HepG2 (cell line): ENCODE measurements around the gene C17orf75. TPM values are rescaled to one million over a fixed set of nuclear protein-coding genes. Genes with fewer than 3 reads are reported as not detected.

ENCODE experiments used
- BRCA1 ChIP-seq: sonication (generic); formaldehyde crosslinking; IDR thresholded peaks from 2 replicates; pipeline ENCODE4 v1.4.0; 2020; ENCODE audit warnings: missing genetic modification reagents
- CHCHD3 ChIP-seq: sonication (generic); formaldehyde crosslinking; IDR thresholded peaks from 2 replicates; pipeline ENCODE4 v1.8.0; 2022; ENCODE audit warnings: mild to moderate bottlenecking, missing genetic modification reagents, moderate library complexity
- EP300 ChIP-seq, 3 experiments: sonication (generic) in 1 of 3; formaldehyde crosslinking in 1 of 3; IDR thresholded peaks; 2 replicates each; pipeline versions ENCODE4 v1.5.1 to v1.6.1; 2011 to 2020; ENCODE audit warnings: low read depth in 2 of 3, low read length in 2 of 3, borderline replicate concordance in 1 of 3, improper control_type of control experiment in 1 of 3, mild to moderate bottlenecking in 1 of 3, missing genetic modification reagents in 1 of 3, moderate library complexity in 1 of 3
- ESRRA ChIP-seq: sonication (generic); formaldehyde crosslinking; IDR thresholded peaks from 2 replicates; pipeline ENCODE4 v1.5.1; 2020; ENCODE audit warnings: mild to moderate bottlenecking, low read depth, missing genetic modification reagents
- ETV5 ChIP-seq: IDR thresholded peaks from 2 replicates; pipeline ENCODE4 v1.6.1; 2018; ENCODE audit warnings: missing biosample characterization, missing genetic modification reagents, inconsistent platforms, borderline replicate concordance
- FOXK2 ChIP-seq: fragments of 450-650 bp; IDR thresholded peaks from 2 replicates; pipeline ENCODE4 v1.6.1; 2016
- HOXA5 ChIP-seq: sonication (generic); formaldehyde crosslinking; IDR thresholded peaks from 2 replicates; pipeline ENCODE4 v1.4.0; 2020; ENCODE audit warnings: missing genetic modification reagents
- KDM1A ChIP-seq: IDR thresholded peaks from 2 replicates; pipeline ENCODE4 v1.6.1; 2016; ENCODE audit warnings: missing compliant biosample characterization
- KDM2A ChIP-seq: sonication (generic); formaldehyde crosslinking; IDR thresholded peaks from 2 replicates; pipeline ENCODE4 v1.4.0; 2020; ENCODE audit warnings: low read depth, missing genetic modification reagents, borderline replicate concordance
- MTA1 ChIP-seq: sonication (generic); formaldehyde crosslinking; IDR thresholded peaks from 2 replicates; pipeline ENCODE4 v1.4.0; 2020; ENCODE audit warnings: missing genetic modification reagents, mild to moderate bottlenecking, borderline replicate concordance
- NFE2 ChIP-seq: sonication (generic); formaldehyde crosslinking; IDR thresholded peaks from 2 replicates; pipeline ENCODE4 v1.4.0; 2020; ENCODE audit warnings: missing genetic modification reagents
- NRL ChIP-seq: sonication (generic); formaldehyde crosslinking; IDR thresholded peaks from 2 replicates; pipeline ENCODE4 v1.5.0; 2020; ENCODE audit warnings: missing genetic modification reagents, mild to moderate bottlenecking, moderate library complexity, borderline replicate concordance
- POLR2A ChIP-seq, 2 experiments: IDR thresholded peaks; 2 replicates each; pipeline ENCODE4 v1.6.1; 2011; ENCODE audit warnings: low read depth in 2 of 2, low read length in 2 of 2, mild to moderate bottlenecking in 1 of 2, moderate library complexity in 1 of 2; ENCODE audit not compliant: insufficient read depth in 1 of 2
- SIN3A ChIP-seq: IDR thresholded peaks from 2 replicates; pipeline ENCODE4 v1.6.1; 2011; ENCODE audit warnings: low read depth, mild to moderate bottlenecking, control low read depth, low read length, borderline replicate concordance
- SRF ChIP-seq: IDR thresholded peaks from 2 replicates; pipeline ENCODE4 v1.6.1; 2011; ENCODE audit warnings: mild to moderate bottlenecking, low read depth, low read length, moderate library complexity
- TBP ChIP-seq: sonication (generic); formaldehyde crosslinking; IDR thresholded peaks from 2 replicates; pipeline ENCODE4 v1.5.0; 2020; ENCODE audit warnings: missing genetic modification reagents
- TCF7L2 ChIP-seq: IDR thresholded peaks from 2 replicates; pipeline ENCODE4 v1.6.1; 2011; ENCODE audit warnings: mild to moderate bottlenecking, low read depth, low read length, moderate library complexity
- ZBTB38 ChIP-seq: sonication (generic); formaldehyde crosslinking; IDR thresholded peaks from 2 replicates; pipeline ENCODE4 v1.5.1; 2020; ENCODE audit warnings: mild to moderate bottlenecking, missing genetic modification reagents
- ZNF225 ChIP-seq: sonication (generic); formaldehyde crosslinking; IDR thresholded peaks from 2 replicates; pipeline ENCODE4 v1.4.0; 2020; ENCODE audit warnings: mild to moderate bottlenecking, missing genetic modification reagents
- ZNF230 ChIP-seq: sonication (generic); formaldehyde crosslinking; IDR thresholded peaks from 2 replicates; pipeline ENCODE4 v1.4.0; 2020; ENCODE audit warnings: mild to moderate bottlenecking, missing genetic modification reagents
- ZNF431 ChIP-seq: sonication (generic); formaldehyde crosslinking; IDR thresholded peaks from 2 replicates; pipeline ENCODE4 v1.9.0; 2022; ENCODE audit warnings: missing genetic modification reagents, low read depth, mild to moderate bottlenecking, borderline replicate concordance
- ZNF468 ChIP-seq: sonication (generic); formaldehyde crosslinking; IDR thresholded peaks from 2 replicates; pipeline ENCODE4 v1.8.0; 2022; ENCODE audit warnings: mild to moderate bottlenecking, moderate library complexity, missing genetic modification reagents
- ZNF607 ChIP-seq: sonication (generic); formaldehyde crosslinking; IDR thresholded peaks from 2 replicates; pipeline ENCODE4 v1.5.1; 2020; ENCODE audit warnings: missing genetic modification reagents, mild to moderate bottlenecking, borderline replicate concordance
- ZNF615 ChIP-seq: sonication (generic); formaldehyde crosslinking; IDR thresholded peaks from 2 replicates; pipeline ENCODE4 v1.5.0; 2020; ENCODE audit warnings: mild to moderate bottlenecking, missing genetic modification reagents, borderline replicate concordance
- ZNF652 ChIP-seq: IDR thresholded peaks from 2 replicates; pipeline ENCODE4 v1.6.1; 2016; ENCODE audit warnings: low read depth, borderline replicate concordance
- ZNF839 ChIP-seq: sonication (generic); formaldehyde crosslinking; IDR thresholded peaks from 2 replicates; pipeline ENCODE4 v1.4.0; 2020; ENCODE audit warnings: missing genetic modification reagents, mild to moderate bottlenecking, borderline replicate concordance
- ZNF879 ChIP-seq: sonication (generic); formaldehyde crosslinking; IDR thresholded peaks from 2 replicates; pipeline ENCODE4 v1.8.1; 2023; ENCODE audit warnings: missing genetic modification reagents
- polyA plus RNA-seq, 8 experiments: library from polyadenylated mRNA; depleted of rRNA in 3 of 8; stranded (reverse) in 7 of 8; unstranded in 1 of 8; fragments of >200 nt; fragmentation: Illumina TruSeq in 4 of 8; extraction: Trizol in 4 of 8; gene quantifications; 2 replicates each; pipeline versions ENCODE4 v1.2.1 to v1.2.3, GENCODE V29; 2011 to 2016; ENCODE audit warnings: low read depth in 4 of 8, missing spikeins in 1 of 8, mixed read lengths in 1 of 8; ENCODE audit not compliant: insufficient read depth in 1 of 8
- total RNA-seq, 5 experiments: library from RNA; depleted of rRNA; stranded (reverse); fragments of >200 nt; fragmentation: Illumina TruSeq; extraction: Trizol; gene quantifications; 2 replicates each; pipeline ENCODE4 v1.2.3, GENCODE V29; 2016; ENCODE audit warnings: low read depth in 1 of 5
- TF ChIP-seq, protein P1 (sequence below): IDR thresholded peaks from 2 replicates; pipeline ENCODE4 v1.6.1; 2016
- TF ChIP-seq, protein P2 (sequence below): IDR thresholded peaks from 2 replicates; pipeline ENCODE4 v1.6.1; 2018; ENCODE audit warnings: missing genetic modification reagents, mild to moderate bottlenecking, missing compliant biosample characterization
- TF ChIP-seq, protein P3 (sequence below): IDR thresholded peaks from 2 replicates; pipeline ENCODE4 v1.6.1; 2016; ENCODE audit warnings: low read depth, control low read depth

C17orf75 gene
- total and polyA plus RNA-seq, 2 of the 13 experiments (the other 11 are each of a cell fraction or from before 2014, with no cell fraction given): 16.2 to 33.0 TPM

- TF ChIP-seq ZNF431 (CRISPR knock-in tag): no peak
- TF ChIP-seq HOXA5 (CRISPR knock-in tag): peak; percentile 70
- TF ChIP-seq TBP (CRISPR knock-in tag): no peak
- TF ChIP-seq ZNF879 (CRISPR knock-in tag): no peak
- TF ChIP-seq, protein P1, sequence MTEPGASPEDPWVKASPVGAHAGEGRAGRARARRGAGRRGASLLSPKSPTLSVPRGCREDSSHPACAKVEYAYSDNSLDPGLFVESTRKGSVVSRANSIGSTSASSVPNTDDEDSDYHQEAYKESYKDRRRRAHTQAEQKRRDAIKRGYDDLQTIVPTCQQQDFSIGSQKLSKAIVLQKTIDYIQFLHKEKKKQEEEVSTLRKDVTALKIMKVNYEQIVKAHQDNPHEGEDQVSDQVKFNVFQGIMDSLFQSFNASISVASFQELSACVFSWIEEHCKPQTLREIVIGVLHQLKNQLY (CRISPR knock-in tag): peak; percentile 56; the same call in 1 of the 2 replicates
- no peak for TF ChIP-seq CHCHD3
- TF ChIP-seq TCF7L2: no peak
- no peak for TF ChIP-seq SRF
- no peak for TF ChIP-seq ZNF468 (CRISPR knock-in tag)
- no peak for TF ChIP-seq ZNF225 (CRISPR knock-in tag)
- TF ChIP-seq, protein P2, sequence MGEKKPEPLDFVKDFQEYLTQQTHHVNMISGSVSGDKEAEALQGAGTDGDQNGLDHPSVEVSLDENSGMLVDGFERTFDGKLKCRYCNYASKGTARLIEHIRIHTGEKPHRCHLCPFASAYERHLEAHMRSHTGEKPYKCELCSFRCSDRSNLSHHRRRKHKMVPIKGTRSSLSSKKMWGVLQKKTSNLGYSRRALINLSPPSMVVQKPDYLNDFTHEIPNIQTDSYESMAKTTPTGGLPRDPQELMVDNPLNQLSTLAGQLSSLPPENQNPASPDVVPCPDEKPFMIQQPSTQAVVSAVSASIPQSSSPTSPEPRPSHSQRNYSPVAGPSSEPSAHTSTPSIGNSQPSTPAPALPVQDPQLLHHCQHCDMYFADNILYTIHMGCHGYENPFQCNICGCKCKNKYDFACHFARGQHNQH (CRISPR knock-in tag): peak; percentile 49
- no peak for TF ChIP-seq KDM1A (CRISPR knock-in tag)
- peak; percentile 85 for TF ChIP-seq KDM2A (CRISPR knock-in tag)
- 0 out of 2 replicates have a peak, but pooled peaks have one; percentile 28 for TF ChIP-seq ZNF607 (CRISPR knock-in tag)
- no peak for TF ChIP-seq NFE2 (CRISPR knock-in tag)
- peak; percentile 56; the same call in 1 of the 2 replicates for TF ChIP-seq ETV5
- no peak for TF ChIP-seq ZBTB38 (CRISPR knock-in tag)
- TF ChIP-seq EP300 (IDR thresholded peaks at IDR 0.05; ENCODE audit: low read depth in 2 of 2, low read length in 2 of 2): no peak
- no peak for TF ChIP-seq EP300 (CRISPR knock-in tag; IDR thresholded peaks at IDR 0.05; ENCODE audit: borderline replicate concordance)
- peak; percentile 22; the same call in 1 of the 2 replicates for TF ChIP-seq BRCA1 (CRISPR knock-in tag)
- no peak for TF ChIP-seq FOXK2
- TF ChIP-seq NRL: no peak
- peak; percentile 94 to 96 for TF ChIP-seq POLR2A (IDR thresholded peaks at IDR 0.05; ENCODE audit: insufficient read depth in 1 of 2, low read depth in 2 of 2, low read length in 2 of 2)
- no peak for TF ChIP-seq ZNF839
- no peak for TF ChIP-seq ESRRA (CRISPR knock-in tag)
- TF ChIP-seq SIN3A: peak; percentile 88; the same call in 1 of the 2 replicates
- peak; percentile 39; the same call in 1 of the 2 replicates for TF ChIP-seq ZNF652 (CRISPR knock-in tag)
- no peak for TF ChIP-seq ZNF615
- no peak for TF ChIP-seq ZNF230 (CRISPR knock-in tag)
- no peak for TF ChIP-seq MTA1
- TF ChIP-seq, protein P3, sequence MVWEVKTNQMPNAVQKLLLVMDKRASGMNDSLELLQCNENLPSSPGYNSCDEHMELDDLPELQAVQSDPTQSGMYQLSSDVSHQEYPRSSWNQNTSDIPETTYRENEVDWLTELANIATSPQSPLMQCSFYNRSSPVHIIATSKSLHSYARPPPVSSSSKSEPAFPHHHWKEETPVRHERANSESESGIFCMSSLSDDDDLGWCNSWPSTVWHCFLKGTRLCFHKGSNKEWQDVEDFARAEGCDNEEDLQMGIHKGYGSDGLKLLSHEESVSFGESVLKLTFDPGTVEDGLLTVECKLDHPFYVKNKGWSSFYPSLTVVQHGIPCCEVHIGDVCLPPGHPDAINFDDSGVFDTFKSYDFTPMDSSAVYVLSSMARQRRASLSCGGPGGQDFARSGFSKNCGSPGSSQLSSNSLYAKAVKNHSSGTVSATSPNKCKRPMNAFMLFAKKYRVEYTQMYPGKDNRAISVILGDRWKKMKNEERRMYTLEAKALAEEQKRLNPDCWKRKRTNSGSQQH: no peak; the same call in 1 of the 2 replicates
These were observed 8.1 kb upstream of the C17orf75 start, which contains the start of gene ZNF207 (continued) for GRCh38 chr17:32349854-32350665.
